ENCODE results near the gene KIF3A. TPM values are rescaled to one million over a fixed set of nuclear protein-coding genes. Genes with fewer than 3 reads are reported as not detected.

KIF3A gene
- total and polyA plus RNA-seq, 2 experiments from 2014 or later, result 11.2 to 19.7 TPM

DNA sequence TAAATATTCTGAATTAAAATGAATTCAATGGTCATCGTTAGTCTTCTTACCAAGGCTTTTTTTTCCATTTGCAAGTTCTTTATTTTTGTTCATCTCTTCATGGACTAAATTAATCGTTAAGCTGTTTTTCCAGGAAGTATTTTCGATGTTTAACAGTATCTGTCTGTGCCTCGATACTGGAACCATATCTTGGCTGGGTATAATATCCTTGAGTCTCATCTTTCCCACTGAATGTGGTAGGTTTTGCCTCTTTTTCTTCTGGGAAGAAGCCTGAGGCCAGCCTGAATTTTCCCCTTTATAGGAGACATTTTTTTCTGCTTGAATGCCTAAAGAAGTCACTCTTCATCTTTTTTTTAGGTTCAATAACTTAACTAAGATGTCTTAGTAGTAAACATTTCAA lies 43.7 kb upstream of the KIF3A start (continued):
- TF ChIP-seq, protein P1, sequence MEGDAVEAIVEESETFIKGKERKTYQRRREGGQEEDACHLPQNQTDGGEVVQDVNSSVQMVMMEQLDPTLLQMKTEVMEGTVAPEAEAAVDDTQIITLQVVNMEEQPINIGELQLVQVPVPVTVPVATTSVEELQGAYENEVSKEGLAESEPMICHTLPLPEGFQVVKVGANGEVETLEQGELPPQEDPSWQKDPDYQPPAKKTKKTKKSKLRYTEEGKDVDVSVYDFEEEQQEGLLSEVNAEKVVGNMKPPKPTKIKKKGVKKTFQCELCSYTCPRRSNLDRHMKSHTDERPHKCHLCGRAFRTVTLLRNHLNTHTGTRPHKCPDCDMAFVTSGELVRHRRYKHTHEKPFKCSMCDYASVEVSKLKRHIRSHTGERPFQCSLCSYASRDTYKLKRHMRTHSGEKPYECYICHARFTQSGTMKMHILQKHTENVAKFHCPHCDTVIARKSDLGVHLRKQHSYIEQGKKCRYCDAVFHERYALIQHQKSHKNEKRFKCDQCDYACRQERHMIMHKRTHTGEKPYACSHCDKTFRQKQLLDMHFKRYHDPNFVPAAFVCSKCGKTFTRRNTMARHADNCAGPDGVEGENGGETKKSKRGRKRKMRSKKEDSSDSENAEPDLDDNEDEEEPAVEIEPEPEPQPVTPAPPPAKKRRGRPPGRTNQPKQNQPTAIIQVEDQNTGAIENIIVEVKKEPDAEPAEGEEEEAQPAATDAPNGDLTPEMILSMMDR (conservative IDR thresholded peaks at IDR 0.05; ENCODE audit: low read depth in 2 of 2), result no peak

DNA sequence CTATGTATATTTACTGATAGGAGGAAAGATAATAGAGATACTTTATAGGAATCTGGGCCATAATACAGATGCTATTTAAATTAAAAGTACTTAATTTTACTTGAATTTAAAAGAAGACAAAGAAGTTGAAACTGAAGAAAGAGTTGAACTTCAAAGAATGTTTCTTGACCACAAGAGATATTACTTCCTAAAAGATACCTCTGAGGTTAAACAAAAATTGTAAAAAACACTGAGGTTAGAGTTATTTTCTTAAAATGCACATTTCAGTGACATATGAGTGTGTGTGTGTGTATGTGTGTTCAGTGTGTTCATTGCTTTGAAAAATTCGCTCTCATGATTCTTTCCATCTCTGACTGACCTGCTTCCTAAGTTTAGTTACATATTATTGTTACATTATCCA lies 43.2 kb upstream of the KIF3A start:
- peaks cover 20% of the 10 kb centered on the region for H3K27me3 Mint-ChIP-seq (ENCODE audit: insufficient read depth, low read depth, poor library complexity)
- peaks cover 17% of the 10 kb centered on the region for H3K4me1 ChIP-seq (ENCODE audit: insufficient read depth)
- H2AFZ ChIP-seq, result no peak overlapping the region
- H3K9me3 Mint-ChIP-seq, result no peaks in the 10 kb centered on the region
- H3K27ac ChIP-seq (ENCODE audit: low read depth), result no peak overlapping the region
- no peak overlapping the region for H3K4me3 ChIP-seq
- H4K20me1 ChIP-seq (replicated peaks; ENCODE audit: insufficient read depth), result 0 out of 2 replicates have a peak, but pooled peaks cover under 1% of the 10 kb centered on the region
- no peak overlapping the region for H3K4me2 ChIP-seq
- H3K79me2 ChIP-seq (replicated peaks; ENCODE audit: insufficient read depth), result no peaks in the 10 kb centered on the region; the same call in 1 of the 2 replicates
- H3K4me1 Mint-ChIP-seq, result peaks cover 21% of the 10 kb centered on the region
- no peaks in the 10 kb centered on the region for H3K36me3 Mint-ChIP-seq (ENCODE audit: low read depth)
- H3F3A ChIP-seq (replicated peaks; ENCODE audit: low read depth), result no peaks in the 10 kb centered on the region
- no peaks in the 10 kb centered on the region for H3K36me3 ChIP-seq (ENCODE audit: insufficient read depth)
- DNase-seq (ENCODE audit: low spot score) (no peak), ATAC-seq (no peak)
- peaks cover 64% of the 10 kb centered on the region for H3K27me3 ChIP-seq (ENCODE audit: insufficient read depth)
- H3K27ac Mint-ChIP-seq, result no peak overlapping the region
- H3K9me2 ChIP-seq (ENCODE audit: insufficient read depth), result no peaks in the 10 kb centered on the region
- H3K4me3 Mint-ChIP-seq, result no peak overlapping the region
- TF ChIP-seq, protein P2, sequence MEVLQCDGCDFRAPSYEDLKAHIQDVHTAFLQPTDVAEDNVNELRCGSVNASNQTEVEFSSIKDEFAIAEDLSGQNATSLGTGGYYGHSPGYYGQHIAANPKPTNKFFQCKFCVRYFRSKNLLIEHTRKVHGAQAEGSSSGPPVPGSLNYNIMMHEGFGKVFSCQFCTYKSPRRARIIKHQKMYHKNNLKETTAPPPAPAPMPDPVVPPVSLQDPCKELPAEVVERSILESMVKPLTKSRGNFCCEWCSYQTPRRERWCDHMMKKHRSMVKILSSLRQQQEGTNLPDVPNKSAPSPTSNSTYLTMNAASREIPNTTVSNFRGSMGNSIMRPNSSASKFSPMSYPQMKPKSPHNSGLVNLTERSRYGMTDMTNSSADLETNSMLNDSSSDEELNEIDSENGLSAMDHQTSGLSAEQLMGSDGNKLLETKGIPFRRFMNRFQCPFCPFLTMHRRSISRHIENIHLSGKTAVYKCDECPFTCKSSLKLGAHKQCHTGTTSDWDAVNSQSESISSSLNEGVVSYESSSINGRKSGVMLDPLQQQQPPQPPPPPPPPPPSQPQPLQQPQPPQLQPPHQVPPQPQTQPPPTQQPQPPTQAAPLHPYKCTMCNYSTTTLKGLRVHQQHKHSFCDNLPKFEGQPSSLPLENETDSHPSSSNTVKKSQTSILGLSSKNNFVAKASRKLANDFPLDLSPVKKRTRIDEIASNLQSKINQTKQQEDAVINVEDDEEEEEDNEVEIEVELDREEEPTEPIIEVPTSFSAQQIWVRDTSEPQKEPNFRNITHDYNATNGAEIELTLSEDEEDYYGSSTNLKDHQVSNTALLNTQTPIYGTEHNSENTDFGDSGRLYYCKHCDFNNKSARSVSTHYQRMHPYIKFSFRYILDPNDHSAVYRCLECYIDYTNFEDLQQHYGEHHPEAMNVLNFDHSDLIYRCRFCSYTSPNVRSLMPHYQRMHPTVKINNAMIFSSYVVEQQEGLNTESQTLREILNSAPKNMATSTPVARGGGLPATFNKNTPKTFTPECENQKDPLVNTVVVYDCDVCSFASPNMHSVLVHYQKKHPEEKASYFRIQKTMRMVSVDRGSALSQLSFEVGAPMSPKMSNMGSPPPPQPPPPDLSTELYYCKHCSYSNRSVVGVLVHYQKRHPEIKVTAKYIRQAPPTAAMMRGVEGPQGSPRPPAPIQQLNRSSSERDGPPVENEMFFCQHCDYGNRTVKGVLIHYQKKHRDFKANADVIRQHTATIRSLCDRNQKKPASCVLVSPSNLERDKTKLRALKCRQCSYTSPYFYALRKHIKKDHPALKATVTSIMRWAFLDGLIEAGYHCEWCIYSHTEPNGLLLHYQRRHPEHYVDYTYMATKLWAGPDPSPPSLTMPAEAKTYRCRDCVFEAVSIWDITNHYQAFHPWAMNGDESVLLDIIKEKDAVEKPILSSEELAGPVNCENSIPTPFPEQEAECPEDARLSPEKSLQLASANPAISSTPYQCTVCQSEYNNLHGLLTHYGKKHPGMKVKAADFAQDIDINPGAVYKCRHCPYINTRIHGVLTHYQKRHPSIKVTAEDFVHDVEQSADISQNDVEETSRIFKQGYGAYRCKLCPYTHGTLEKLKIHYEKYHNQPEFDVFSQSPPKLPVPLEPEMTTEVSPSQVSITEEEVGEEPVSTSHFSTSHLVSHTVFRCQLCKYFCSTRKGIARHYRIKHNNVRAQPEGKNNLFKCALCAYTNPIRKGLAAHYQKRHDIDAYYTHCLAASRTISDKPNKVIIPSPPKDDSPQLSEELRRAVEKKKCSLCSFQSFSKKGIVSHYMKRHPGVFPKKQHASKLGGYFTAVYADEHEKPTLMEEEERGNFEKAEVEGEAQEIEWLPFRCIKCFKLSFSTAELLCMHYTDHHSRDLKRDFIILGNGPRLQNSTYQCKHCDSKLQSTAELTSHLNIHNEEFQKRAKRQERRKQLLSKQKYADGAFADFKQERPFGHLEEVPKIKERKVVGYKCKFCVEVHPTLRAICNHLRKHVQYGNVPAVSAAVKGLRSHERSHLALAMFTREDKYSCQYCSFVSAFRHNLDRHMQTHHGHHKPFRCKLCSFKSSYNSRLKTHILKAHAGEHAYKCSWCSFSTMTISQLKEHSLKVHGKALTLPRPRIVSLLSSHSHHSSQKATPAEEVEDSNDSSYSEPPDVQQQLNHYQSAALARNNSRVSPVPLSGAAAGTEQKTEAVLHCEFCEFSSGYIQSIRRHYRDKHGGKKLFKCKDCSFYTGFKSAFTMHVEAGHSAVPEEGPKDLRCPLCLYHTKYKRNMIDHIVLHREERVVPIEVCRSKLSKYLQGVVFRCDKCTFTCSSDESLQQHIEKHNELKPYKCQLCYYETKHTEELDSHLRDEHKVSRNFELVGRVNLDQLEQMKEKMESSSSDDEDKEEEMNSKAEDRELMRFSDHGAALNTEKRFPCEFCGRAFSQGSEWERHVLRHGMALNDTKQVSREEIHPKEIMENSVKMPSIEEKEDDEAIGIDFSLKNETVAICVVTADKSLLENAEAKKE (CRISPR knock-in tag; IDR thresholded peaks at IDR 0.05), result no peak
- TF ChIP-seq ZNF331 (CRISPR knock-in tag; IDR thresholded peaks at IDR 0.05; ENCODE audit: low read depth), result no peak
- TF ChIP-seq JUNB (IDR thresholded peaks at IDR 0.05; ENCODE audit: unreplicated experiment), result no peak
- TF ChIP-seq ZNF114 (CRISPR knock-in tag; IDR thresholded peaks at IDR 0.05), result no peak
- no peak for TF ChIP-seq NANOG (IDR thresholded peaks at IDR 0.05; ENCODE audit: borderline replicate concordance)
- TF ChIP-seq STAT1 (IDR thresholded peaks at IDR 0.05; ENCODE audit: unreplicated experiment), result no peak
- no peak for TF ChIP-seq POLR2AphosphoS5 (IDR thresholded peaks at IDR 0.05; ENCODE audit: low read depth)
- TF ChIP-seq, protein P3, sequence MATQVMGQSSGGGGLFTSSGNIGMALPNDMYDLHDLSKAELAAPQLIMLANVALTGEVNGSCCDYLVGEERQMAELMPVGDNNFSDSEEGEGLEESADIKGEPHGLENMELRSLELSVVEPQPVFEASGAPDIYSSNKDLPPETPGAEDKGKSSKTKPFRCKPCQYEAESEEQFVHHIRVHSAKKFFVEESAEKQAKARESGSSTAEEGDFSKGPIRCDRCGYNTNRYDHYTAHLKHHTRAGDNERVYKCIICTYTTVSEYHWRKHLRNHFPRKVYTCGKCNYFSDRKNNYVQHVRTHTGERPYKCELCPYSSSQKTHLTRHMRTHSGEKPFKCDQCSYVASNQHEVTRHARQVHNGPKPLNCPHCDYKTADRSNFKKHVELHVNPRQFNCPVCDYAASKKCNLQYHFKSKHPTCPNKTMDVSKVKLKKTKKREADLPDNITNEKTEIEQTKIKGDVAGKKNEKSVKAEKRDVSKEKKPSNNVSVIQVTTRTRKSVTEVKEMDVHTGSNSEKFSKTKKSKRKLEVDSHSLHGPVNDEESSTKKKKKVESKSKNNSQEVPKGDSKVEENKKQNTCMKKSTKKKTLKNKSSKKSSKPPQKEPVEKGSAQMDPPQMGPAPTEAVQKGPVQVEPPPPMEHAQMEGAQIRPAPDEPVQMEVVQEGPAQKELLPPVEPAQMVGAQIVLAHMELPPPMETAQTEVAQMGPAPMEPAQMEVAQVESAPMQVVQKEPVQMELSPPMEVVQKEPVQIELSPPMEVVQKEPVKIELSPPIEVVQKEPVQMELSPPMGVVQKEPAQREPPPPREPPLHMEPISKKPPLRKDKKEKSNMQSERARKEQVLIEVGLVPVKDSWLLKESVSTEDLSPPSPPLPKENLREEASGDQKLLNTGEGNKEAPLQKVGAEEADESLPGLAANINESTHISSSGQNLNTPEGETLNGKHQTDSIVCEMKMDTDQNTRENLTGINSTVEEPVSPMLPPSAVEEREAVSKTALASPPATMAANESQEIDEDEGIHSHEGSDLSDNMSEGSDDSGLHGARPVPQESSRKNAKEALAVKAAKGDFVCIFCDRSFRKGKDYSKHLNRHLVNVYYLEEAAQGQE (IDR thresholded peaks at IDR 0.05; ENCODE audit: unreplicated experiment), result no peak
- TF ChIP-seq, protein P1 (conservative IDR thresholded peaks at IDR 0.05; ENCODE audit: low read depth in 2 of 2), result no peak
- no peak for TF ChIP-seq CREB1 (CRISPR knock-in tag; IDR thresholded peaks at IDR 0.05; ENCODE audit: low read depth)
- TF ChIP-seq, protein P4, sequence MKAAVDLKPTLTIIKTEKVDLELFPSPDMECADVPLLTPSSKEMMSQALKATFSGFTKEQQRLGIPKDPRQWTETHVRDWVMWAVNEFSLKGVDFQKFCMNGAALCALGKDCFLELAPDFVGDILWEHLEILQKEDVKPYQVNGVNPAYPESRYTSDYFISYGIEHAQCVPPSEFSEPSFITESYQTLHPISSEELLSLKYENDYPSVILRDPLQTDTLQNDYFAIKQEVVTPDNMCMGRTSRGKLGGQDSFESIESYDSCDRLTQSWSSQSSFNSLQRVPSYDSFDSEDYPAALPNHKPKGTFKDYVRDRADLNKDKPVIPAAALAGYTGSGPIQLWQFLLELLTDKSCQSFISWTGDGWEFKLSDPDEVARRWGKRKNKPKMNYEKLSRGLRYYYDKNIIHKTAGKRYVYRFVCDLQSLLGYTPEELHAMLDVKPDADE (IDR thresholded peaks at IDR 0.05), result no peak
